AG20443 (cell line): ENCODE data around the gene GNA12.

Experiments used
- DNase-seq: peaks from one replicate; pipeline ENCODE4 v3.0.0; 2012; ENCODE audit warnings: low spot score, mixed read lengths

GNA12 gene

DNA sequence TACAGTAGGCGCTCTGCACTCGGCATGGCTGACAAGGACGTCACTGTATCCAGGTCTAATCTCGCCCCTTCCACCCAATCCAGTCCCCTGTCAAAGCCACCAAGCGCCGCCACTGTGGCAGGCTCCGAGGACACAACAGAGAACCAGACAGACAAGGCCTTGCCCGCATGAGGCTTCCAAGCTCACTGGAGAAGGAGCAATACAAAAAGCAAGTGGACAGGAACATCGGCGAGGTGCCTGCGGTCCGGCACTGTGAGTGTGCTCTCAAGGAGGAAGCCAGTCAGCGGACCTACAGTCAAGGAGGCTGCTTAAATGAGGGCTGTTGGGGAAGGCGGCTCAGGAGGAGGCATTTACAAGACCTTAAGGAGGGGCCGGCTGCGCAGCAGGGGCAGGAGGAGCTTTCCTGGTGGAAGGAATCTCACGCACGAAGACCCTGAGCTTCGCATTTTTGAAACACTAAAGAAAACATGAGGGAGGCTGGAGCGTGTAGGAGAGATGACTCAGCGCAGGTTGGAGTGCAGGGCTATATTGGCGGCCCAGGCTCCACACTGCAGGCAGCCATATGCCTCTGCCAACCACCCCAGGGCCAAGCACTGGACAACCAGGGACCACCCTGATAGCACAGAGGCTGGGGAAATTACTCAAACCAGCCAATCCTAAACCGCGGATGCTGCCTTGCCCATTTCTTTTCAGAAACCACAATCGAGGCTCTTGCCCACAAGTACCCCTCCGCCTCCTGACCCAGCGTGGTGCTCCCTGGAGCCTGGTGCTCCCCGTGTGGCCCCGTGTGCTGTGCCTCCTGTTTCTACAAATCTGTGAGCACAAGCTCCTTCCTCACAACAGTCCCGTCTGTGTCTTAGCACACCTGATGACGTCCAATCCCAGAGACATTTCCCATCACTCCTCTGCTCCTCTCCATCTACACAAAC lies 28.9 kb downstream of the GNA12 start:
- DNase-seq, result no peak

- DNase-seq, result peak; percentile 33
These were observed 29.7 kb downstream of the GNA12 start for GRCh38 chr7:2814186-2814945.

DNA sequence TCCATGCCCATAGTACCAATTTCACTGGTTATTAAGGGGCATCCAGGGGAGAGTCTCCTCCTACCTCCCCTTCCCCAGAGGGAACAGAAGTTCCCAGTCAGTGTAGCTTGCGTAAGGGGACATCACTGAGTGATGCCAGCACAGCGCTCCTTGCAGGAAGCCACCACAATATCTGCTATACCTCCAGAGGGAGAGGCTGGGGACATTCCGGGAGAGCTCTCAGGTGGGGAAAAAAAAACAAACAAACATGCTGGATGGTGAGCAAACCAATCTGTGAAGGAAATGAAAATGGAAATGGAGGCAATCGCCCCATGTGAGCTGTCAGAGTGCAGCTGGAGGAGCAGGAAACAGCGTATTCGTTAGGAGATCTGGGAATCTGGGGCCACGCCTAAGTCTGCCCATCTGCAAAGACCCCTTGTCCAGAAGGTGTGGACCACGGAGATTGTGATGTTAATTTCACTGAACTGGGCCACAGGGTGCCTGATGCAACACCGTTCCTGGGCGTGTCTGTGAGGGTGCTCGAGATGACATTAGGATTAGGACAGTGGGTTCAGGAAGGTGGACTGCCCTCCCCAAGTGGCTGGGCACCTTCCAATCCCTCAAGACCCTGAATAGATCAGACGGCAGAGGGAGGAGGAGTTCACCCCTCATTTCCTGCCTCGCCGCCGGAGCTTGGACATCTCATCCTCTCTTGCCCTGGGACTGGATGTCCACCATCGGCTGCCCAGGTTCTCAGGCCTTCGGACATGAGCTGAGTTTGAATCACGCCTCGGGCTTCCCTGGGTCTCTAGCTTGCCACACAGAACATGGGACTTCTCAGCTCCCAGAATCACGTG lies 30.5 kb downstream of the GNA12 start:
- no peak for DNase-seq

DNA sequence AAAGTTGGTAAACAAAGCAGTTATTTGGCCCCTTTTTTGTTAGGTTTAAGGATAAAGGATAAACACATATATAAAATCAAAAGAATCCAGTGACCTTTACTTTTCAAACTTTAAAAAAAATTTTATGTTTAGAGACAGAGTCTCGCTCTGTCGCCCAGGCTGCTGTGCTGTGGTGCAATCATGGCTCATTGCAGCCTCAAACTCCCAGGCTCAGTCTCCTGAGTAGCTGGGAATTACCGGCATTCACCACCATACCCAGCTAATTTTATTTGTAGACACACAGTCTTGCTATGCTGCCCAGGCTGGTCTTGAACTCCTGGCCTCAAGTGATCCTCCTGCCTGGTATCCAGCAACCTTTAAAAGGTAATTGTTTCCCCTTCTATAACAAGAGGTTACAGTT lies 31.3 kb downstream of the GNA12 start:
- DNase-seq, result no peak

DNA sequence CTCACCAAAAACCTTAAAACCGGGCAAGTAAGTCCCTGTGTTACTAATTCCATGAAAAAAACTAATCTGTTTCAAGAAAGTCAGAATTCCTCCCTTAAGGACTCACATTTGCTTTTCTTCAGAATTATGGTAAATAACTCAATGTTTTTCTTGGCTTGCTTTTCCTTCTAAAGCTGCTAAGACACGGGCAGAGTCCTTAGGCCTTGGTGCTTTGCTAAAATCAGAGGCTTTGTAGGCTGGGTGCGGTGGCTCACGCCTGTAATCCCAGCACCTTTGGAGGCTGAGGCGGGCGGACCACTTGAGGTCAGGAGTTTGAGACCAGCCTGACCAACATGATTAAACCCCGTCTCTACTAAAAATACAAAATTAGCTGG lies 32.0 kb downstream of the GNA12 start:
- DNase-seq, result no peak

DNA sequence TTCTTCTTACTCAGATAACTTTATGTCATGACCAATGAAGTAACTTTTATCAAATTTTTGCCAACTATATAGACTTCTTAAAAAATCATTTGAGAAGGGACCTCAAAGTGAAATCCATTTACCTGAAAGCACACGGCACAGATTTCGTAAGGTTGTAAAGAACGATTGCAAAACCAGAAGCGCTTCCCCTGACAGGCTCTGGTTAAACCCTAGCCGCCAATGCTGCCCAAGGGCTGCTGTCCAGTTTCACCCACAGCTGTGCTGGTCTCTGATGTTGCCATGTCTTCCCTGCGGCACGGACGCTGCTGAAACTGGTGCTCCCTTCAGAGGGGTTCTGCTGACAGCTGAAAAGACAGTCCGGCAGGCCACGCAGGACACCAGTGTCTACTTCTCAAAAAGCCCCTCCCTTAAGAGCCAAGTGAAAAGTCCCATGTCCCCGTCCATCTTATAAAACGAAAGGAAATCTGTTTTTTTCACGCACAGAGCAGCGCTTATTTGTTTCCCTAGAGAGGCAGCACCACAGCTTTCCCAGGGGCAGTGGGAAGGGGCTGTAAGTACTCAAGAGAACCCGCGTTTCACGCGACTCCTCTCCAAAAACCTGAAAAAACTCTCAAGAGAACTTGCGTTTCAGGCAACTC lies 32.5 kb downstream of the GNA12 start:
- DNase-seq, result no peak

DNA sequence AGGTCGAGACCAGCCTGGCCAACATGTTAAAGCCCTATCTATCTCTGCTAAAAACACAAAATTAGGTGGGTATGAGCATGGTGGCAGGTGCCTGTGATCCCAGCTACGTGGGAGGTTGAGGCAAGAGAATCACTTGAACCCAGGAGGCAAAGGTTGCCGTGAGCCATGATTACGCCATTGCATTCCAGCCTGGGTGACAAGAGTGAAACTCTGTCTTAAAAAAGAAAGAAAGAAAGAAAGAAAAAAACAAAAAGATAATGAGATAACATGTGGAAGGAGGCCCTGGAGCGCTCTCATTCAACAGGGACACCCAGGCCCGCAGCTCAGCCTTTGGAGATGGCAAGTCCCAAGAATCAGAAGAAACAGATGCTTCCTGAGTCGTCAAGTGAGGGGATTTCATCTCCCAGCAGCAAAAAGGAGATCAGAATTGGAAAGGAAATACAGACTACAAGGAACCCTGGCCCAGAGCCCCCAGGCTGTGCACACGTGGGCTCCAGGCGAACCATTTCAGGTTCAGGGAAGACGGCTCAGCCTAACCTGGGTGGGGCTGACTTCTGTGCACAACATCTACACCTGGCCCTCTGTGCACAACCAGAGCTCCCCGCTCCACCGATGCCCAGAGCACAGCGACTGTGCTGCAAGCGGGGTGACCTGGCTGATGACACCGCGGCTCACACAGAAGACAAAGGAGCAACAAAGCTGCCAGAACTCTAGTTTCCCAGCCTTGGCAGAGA lies 33.3 kb downstream of the GNA12 start:
- DNase-seq, result no peak

DNA sequence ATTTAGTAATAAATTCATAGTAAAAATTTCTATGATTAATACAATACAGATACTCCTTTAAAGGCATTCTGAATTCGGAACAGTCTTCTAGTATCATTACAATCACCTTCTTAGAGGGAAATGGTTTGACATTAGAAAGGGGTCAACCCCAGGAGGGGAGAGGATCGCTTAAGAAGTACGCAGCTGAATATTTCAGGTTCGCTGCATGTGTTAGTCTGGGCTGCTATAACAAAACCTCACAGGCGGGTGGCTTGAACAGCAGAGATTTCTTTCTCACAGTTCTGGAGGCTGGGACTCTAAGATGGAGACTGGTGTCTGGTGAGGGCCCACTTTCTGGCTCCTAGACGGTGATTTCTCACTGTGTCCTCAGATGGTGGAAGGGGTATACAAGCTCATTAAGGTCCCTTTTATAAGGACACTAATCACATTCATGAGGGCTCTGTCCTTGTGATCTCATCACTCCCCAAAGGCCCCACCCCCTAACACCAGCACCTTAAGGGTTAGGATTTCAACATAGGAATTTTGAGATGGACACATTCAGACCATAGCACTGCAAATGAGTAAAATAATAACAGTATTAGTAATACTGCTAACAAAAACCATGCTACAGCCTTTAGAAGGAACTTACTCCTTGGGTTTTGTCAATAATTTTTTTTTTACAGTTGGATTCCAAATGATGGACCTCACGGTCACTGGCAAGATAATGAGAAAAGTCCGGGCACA lies 34.0 kb downstream of the GNA12 start:
- no peak for DNase-seq

GRCh38 chr7:2808891-2809665 lies 35.0 kb downstream of the GNA12 start:
- DNase-seq, result no peak

GRCh38 chr7:2807845-2808772 lies 36.0 kb downstream of the GNA12 start:
- DNase-seq, result peak; percentile 36

- no peak for DNase-seq
These were observed 36.7 kb downstream of the GNA12 start for GRCh38 chr7:2807460-2807844.

DNA sequence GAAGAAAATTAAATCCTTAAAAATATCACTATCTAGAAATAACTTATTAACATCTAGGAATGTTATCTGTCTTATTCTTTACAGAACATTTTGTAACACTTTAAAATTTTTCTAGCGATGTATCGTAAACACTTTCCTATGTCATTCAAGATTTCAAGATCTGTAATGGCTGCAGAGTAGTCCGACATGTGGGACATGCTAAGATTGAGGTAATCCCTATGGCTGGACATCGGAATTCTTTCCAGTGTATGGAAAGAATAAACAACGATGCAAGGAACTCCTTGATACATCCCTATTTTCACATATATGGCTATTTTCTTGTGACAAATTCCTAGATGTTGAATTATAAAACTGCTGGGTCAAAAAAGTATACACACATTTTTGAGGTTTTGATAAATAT lies 37.5 kb downstream of the GNA12 start:
- DNase-seq, result no peak

DNA sequence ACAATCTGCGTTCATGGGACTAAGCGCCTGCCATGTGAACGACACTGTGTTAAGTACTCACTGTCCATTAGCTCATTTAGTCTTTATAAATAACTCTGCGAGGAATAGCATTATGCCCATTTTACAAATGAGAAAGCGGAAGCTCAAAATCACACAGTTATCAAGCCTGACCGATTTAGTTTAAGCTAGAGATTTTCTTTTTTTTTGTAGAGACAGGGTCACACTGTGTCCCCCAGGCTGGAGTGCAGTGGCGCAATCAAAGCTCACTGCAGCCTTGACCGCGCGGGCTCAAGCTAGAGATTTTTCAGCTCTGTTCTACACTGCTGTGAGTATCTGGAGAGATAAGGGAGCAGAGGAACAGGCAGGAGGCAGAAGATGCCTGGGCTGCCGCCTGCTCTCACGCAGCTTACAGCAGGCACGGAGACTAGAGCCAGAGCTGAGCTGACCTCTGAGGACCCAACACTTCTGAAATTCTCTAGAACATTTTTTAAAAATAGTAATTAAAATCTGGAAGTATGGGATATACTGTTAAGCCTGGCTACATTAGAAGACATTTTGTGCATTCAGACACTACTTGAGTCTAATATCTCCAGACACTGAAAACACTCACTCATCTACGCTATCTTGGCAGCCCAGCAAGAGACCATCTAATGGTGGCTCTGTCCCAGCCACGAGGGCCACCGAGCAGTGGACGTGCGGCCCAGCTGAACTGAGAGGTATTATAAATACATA lies 38.7 kb downstream of the GNA12 start:
- no peak for DNase-seq

DNA sequence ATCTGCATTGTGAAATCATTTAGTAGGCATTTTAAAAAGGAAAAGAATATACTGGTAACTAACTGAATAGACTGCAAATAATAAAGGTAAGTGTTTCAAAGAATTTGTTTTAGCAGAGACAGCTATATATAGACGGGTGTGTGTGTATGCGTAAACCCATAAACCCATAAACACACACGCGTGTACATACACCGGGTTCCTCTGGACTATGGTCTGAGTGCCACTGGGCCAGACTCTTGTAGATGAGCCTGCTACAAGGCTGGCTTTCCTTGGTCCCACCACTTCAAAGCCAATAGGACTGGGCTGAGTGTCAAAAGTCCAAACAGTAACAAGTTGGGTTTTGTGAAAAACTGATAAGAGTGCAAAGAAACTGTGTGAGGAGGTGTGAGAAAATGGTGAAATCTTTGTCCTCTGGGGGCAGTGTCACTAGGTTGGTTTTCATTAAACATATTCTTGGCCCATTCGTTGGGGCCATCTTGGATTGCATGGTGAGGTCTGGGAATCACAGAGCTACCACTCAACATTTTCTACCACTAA lies 39.8 kb downstream of the GNA12 start:
- no peak for DNase-seq

- DNase-seq, result no peak
These were observed 40.4 kb downstream of the GNA12 start for GRCh38 chr7:2803755-2804154.

- no peak for DNase-seq
These were observed 40.8 kb downstream of the GNA12 start for GRCh38 chr7:2803342-2803692.

- DNase-seq, result no peak
These were observed 41.4 kb downstream of the GNA12 start for GRCh38 chr7:2802504-2803341.
